ENCODE results near the gene CYP4F22.

GRCh38 chr19:15538774-15539173 is 30.4 kb downstream of the CYP4F22 start:
- TF ChIP-seq CTCF (conservative IDR thresholded peaks at IDR 0.05; ENCODE audit: low read depth, low read length) = no peak
- TF ChIP-seq EZH2 (IDR thresholded peaks at IDR 0.05; ENCODE audit: borderline replicate concordance, low read depth, low read length, poor library complexity, severe bottlenecking) = no peak
